WTC11 (cell line): Measurements from ENCODE around the gene DAB1.

Source experiments
- FOXJ3 ChIP-seq: sonication (generic); formaldehyde crosslinking; IDR thresholded peaks from 2 replicates; pipeline ENCODE4 v1.9.0; 2021; ENCODE audit warnings: missing genetic modification reagents, mild to moderate bottlenecking, borderline replicate concordance
- IRF2 ChIP-seq: sonication (generic); formaldehyde crosslinking; IDR thresholded peaks from 2 replicates; pipeline ENCODE4 v1.8.0; 2022; ENCODE audit warnings: low read depth, missing genetic modification reagents, borderline replicate concordance
- TEAD4 ChIP-seq: sonication (generic); formaldehyde crosslinking; IDR thresholded peaks from 2 replicates; pipeline ENCODE4 v1.8.0; 2022; ENCODE audit warnings: mild to moderate bottlenecking, missing genetic modification reagents
- TF ChIP-seq, protein P1 (sequence below): fragments of 200-600 bp; IDR thresholded peaks from 2 replicates; pipeline ENCODE4 v1.8.0; 2022; ENCODE audit warnings: antibody characterized with exemption
- TF ChIP-seq, protein P2 (sequence below): sonication (generic); formaldehyde crosslinking; conservative IDR thresholded peaks from 2 replicates; pipeline ENCODE4 v1.8.1; 2023; ENCODE audit warnings: mild to moderate bottlenecking, low read depth, missing genetic modification reagents, moderate library complexity

DNA sequence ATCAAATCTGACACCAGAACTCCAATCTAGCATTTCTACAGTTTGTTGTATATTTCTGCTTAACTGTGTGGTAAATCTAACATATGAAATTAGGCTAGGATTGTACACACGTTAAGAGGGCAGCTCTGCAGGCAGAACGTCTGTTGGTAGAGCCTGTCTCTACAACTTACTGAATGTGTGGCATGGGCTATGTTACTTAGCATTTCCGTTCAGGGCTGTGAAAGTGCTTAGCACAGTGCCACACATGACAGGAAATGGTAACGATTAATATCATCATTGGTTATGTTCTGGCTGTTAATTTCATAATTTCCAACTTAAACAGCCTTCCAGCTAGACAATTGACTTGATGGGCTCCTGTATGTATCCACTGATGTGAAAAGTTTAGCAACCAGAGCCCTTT, 448.4 kb downstream of the DAB1 start:
- TF ChIP-seq, protein P1, sequence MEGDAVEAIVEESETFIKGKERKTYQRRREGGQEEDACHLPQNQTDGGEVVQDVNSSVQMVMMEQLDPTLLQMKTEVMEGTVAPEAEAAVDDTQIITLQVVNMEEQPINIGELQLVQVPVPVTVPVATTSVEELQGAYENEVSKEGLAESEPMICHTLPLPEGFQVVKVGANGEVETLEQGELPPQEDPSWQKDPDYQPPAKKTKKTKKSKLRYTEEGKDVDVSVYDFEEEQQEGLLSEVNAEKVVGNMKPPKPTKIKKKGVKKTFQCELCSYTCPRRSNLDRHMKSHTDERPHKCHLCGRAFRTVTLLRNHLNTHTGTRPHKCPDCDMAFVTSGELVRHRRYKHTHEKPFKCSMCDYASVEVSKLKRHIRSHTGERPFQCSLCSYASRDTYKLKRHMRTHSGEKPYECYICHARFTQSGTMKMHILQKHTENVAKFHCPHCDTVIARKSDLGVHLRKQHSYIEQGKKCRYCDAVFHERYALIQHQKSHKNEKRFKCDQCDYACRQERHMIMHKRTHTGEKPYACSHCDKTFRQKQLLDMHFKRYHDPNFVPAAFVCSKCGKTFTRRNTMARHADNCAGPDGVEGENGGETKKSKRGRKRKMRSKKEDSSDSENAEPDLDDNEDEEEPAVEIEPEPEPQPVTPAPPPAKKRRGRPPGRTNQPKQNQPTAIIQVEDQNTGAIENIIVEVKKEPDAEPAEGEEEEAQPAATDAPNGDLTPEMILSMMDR: no peak
- TF ChIP-seq FOXJ3 (no peak), IRF2 (no peak), TEAD4 (no peak)
- TF ChIP-seq, protein P2, sequence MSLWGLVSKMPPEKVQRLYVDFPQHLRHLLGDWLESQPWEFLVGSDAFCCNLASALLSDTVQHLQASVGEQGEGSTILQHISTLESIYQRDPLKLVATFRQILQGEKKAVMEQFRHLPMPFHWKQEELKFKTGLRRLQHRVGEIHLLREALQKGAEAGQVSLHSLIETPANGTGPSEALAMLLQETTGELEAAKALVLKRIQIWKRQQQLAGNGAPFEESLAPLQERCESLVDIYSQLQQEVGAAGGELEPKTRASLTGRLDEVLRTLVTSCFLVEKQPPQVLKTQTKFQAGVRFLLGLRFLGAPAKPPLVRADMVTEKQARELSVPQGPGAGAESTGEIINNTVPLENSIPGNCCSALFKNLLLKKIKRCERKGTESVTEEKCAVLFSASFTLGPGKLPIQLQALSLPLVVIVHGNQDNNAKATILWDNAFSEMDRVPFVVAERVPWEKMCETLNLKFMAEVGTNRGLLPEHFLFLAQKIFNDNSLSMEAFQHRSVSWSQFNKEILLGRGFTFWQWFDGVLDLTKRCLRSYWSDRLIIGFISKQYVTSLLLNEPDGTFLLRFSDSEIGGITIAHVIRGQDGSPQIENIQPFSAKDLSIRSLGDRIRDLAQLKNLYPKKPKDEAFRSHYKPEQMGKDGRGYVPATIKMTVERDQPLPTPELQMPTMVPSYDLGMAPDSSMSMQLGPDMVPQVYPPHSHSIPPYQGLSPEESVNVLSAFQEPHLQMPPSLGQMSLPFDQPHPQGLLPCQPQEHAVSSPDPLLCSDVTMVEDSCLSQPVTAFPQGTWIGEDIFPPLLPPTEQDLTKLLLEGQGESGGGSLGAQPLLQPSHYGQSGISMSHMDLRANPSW (CRISPR knock-in tag): no peak
